CD4-positive, alpha-beta T cell treated with Interleukin-15 for 4 hours (primary cell): ENCODE data around the gene FOXA1.

Experiments used
- DNase-seq: peaks from one replicate; pipeline ENCODE4 v3.0.0-alpha.2; 2020; ENCODE audit warnings: low spot score

The FOXA1 gene

GRCh38 chr14:37594971-37595808, at the start of gene FOXA1, which contains the start of gene TTC6:
TSS of gene FOXA1 (minus strand) at chr14:37595249. CDS start at chr14:37594972, 277 bp downstream.
TSS of gene TTC6 (plus strand) at chr14:37595629. CDS start at chr14:37622065, 26,436 bp downstream.
- DNase-seq = no peak

- DNase-seq = no peak
Observed at GRCh38 chr14:37643701-37644100, 48.7 kb upstream of the FOXA1 start.

GRCh38 chr14:37642125-37642524, 47.1 kb upstream of the FOXA1 start:
- no peak for DNase-seq

GRCh38 chr14:37641117-37641516, 46.1 kb upstream of the FOXA1 start:
- no peak for DNase-seq

GRCh38 chr14:37638599-37638998, 43.5 kb upstream of the FOXA1 start:
- no peak for DNase-seq

- DNase-seq = no peak
Observed at GRCh38 chr14:37637341-37637740, 42.3 kb upstream of the FOXA1 start.

- no peak for DNase-seq
Observed at GRCh38 chr14:37625597-37626595, 30.8 kb upstream of the FOXA1 start.

GRCh38 chr14:37623971-37624370, 28.9 kb upstream of the FOXA1 start:
- DNase-seq = no peak

- no peak for DNase-seq
Observed at GRCh38 chr14:37623426-37623951, 28.4 kb upstream of the FOXA1 start.

- DNase-seq = no peak
Observed at GRCh38 chr14:37622231-37622923, 27.3 kb upstream of the FOXA1 start.

GRCh38 chr14:37620856-37621255, 25.8 kb upstream of the FOXA1 start:
- DNase-seq = no peak

- no peak for DNase-seq
Observed at GRCh38 chr14:37618498-37619028, 23.5 kb upstream of the FOXA1 start.

- DNase-seq = no peak
Observed at GRCh38 chr14:37617864-37618365, 22.9 kb upstream of the FOXA1 start.

GRCh38 chr14:37616853-37617252, 21.8 kb upstream of the FOXA1 start:
- DNase-seq = no peak

- DNase-seq = no peak
Observed at GRCh38 chr14:37615582-37616289, 20.7 kb upstream of the FOXA1 start.

- DNase-seq = no peak
Observed at GRCh38 chr14:37610945-37611523, 16.0 kb upstream of the FOXA1 start.

GRCh38 chr14:37608649-37609048, 13.6 kb upstream of the FOXA1 start:
- no peak for DNase-seq

GRCh38 chr14:37606678-37607077, 11.6 kb upstream of the FOXA1 start:
- DNase-seq = no peak

- DNase-seq = no peak
Observed at GRCh38 chr14:37603688-37604251, 8.7 kb upstream of the FOXA1 start.
